GM20431 (cell line): Measurements from ENCODE around the gene ABCA3.
"Not testable (repeated sequence)": the region's sequence is repeated elsewhere in the genome, so short reads cannot be mapped to it uniquely, and the experiment has no call there.

Source experiments
- in situ Hi-C: fragments of 300-500 bp; cut with MseI, MboI; formaldehyde crosslinking; loops from one replicate; pipeline ENCODE4 v1.15.0; 2020; ENCODE audit warnings: low sequenced_read_pairs; ENCODE audit not compliant: unreplicated experiment

Gene ABCA3

DNA sequence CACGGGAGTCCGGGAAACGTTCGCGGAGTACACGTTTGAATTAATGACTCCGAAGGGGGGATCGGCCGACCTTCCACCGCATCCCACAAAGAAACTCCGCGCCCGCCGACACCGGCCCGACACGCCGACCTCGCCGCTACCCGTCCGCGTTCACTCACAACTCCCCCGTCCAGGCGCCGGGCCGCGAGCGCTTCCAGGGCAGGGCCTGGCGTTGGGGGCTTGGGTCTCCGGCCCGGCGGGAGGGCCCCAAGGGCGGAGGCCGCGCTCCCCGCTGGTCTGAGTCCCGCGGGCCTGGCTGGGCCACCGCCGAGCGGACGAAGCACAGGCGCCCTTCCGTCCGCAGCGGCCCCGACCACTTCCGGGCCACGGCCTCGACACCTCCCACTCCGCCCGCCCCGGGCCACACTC is 73.0 kb downstream of the ABCA3 start:
- in situ Hi-C loops, result not testable (repeated sequence)

DNA sequence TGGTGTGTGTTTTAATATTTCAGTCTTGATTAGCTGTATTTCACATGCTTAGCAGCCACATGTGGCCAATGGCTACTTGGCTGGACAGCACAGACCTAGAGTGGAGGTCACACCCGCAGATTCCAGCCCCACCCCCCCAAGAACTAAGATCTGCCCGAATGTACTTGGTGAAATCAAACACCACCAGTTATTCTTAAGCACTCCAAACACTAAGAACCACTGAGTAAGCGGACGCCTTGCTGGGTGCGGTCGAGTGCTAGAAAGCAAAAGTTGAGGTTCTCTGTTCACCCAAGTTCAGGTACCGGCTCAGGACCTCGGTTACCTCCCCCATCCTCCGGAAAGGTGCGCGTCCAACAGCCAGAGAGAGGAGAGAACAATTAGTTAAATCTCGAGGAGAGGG is 73.6 kb downstream of the ABCA3 start:
- in situ Hi-C loops, result not testable (repeated sequence)

DNA sequence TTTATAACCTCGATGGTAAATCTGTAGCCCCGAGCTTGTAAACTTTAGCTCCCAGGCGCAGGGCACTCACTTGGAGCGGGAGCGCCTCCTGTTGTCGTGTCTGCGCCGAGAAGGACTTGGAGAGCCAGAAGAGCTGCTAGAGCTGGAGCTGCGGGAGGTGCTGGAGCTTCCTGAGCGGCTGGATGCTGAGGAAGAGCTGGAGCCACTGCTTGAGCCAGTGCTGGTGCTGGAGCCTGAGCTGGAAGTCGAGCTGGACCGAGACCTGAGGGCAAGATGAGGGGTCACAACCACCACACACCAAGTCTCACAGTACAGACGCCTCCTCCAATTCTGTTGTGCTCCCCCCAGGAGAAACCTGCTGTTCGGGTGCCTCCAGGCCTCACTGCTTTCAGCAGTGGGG is 77.5 kb downstream of the ABCA3 start:
- in situ Hi-C loops, result not testable (repeated sequence)

GRCh38 chr16:2260250-2260649 is 80.3 kb downstream of the ABCA3 start:
- in situ Hi-C loops, result no loop called here

DNA sequence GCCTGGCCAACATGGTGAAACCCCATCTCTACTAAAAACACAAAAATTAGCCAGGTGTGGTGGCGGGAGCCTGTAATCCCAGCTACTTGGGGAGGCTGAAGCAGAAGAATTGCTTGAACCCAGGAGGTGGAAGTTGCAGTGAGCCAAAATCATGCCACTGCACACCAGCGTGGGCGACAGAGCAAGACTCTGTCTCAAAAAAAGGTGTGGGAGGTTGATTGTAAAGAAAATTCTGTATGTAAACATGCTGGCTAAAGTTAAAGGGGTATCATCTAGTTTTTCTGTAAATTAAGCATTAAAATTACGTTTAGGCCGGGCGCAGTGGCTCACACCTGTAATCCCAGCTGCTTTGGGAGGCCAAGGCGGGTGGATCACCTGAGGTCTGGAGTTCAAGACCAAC is 82.0 kb downstream of the ABCA3 start:
- in situ Hi-C loops, result not testable (repeated sequence)

DNA sequence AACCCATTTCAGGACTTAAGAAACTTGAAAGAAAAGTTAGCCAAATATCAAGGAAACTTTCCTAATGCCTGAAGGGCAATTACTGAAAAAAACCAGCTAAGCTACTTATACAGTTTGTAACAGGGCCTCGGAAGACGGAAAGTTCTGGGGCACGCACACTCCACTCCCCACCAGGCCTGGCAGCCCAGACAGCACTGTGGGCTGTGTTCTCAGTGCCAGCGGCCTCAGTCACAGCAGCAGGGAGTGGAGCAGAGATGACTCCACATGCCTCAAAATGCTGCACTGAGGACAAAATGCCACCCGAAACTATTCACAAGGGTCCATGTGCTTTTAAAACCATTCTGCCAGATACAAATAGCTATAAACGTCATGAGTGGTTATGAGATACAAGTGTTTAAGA is 82.8 kb downstream of the ABCA3 start:
- in situ Hi-C loops, result no loop called here

DNA sequence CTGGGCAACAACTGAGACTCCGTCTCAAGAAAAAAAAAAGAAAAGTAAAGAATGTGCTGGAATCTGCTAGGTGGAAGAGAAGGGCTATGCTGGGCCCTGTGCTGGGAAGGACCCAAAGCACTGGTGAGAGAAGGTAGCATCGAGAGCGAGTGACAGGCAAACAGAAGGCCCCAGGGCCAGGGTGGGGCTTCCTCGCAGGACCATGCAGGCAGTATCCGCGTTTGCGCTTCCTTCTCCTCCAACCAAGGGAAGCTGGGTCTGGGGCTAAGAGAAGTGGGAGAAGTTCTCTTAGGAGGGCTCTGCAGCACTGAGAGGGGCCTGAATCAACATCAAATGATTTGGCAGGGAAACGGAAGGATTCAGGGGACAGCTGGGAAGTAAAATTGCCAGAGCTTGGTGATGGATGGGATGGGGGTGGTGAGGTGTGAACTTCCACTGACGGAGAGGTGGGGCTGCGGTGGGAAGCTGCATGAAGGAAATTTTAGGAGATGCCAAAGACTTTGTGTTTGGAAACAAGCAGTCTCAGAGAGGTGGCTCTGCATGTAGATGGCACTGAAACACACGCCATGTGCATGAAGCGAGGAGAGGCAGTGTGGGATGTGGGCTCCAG is 83.9 kb downstream of the ABCA3 start:
- in situ Hi-C loops, result no loop called here

DNA sequence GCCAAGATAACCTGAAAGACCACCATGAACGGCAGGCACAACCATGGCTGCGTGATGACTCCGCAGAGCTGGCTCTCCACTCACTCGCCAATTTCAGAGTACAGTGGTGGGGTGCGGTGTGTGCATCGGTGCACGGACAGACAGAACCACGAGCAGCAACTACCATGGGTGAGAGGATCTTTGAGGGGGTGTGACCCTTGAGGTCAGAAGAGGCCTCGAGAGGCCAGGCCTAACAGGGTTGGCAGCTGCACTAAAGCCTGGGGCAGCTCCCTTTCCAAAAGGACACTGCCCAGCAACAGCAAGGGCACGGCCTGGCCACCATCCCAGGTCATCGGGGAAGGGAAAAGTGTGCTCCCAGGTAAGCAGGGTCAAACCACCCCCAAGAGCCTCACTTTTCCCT is 87.2 kb downstream of the ABCA3 start:
- in situ Hi-C loops, result no loop called here

DNA sequence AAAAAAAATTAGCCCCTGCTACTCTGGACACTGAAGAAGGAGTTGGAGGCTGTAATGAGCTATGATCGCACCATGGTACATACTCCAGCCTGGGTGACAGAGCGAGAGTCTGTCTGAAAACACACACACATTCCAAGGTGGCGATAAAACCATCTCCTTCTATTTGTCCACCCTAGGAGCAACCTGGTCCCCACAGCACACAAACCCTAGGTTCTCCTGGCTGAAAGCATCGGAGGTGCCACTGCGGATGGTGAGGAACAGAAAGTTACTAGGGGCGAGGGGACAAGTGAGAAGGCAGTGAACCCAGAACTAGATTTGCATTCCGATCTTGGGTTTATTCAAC is 87.8 kb downstream of the ABCA3 start:
- in situ Hi-C loops, result no loop called here

DNA sequence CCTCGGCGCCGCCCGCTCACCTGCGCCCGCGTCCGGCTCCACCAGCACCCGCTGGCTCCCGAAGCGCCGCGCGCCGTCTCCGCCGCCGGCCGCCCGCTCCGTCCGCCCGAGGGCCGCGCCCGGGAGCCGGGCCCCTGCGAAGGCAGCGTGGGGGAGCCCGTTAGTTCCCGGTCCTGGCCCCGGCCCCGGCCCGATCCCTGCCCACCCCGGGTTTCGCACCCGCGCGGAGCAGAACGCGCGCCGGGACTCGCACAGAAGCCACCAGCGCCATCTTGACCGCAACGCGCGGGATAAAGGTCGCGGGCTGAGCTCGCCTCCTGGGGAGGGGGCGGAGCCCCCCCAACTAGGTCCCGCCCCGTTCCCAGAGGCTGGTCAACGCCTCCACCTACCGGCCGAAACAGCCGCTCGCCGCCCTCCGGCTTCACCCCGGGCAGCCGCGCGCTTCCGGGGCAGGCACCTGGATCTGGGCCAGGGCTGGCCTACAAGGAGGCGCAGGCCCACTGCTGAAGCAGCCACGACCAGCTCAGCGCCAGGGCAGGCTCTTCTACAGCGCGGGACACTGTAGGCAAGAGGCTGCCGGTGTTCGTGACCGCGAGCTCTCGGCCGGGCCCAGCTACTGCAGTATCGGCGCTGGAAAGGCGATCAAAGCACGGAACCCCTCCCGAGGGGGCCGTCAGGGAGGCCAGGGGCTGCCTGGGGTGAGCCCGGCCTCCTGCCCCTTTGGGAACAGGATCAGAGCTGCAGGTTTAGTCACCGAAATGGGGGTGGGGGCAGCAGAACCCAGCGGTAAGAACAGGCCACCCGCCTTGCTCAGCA is 89.0 kb downstream of the ABCA3 start, which contains the start of gene ECI1:
ECI1 (minus strand) TSS at position 292 of the 816 bp plus-strand sequence; CDS start at position 271, 21 bp downstream.
- in situ Hi-C loops, result no loop called here

DNA sequence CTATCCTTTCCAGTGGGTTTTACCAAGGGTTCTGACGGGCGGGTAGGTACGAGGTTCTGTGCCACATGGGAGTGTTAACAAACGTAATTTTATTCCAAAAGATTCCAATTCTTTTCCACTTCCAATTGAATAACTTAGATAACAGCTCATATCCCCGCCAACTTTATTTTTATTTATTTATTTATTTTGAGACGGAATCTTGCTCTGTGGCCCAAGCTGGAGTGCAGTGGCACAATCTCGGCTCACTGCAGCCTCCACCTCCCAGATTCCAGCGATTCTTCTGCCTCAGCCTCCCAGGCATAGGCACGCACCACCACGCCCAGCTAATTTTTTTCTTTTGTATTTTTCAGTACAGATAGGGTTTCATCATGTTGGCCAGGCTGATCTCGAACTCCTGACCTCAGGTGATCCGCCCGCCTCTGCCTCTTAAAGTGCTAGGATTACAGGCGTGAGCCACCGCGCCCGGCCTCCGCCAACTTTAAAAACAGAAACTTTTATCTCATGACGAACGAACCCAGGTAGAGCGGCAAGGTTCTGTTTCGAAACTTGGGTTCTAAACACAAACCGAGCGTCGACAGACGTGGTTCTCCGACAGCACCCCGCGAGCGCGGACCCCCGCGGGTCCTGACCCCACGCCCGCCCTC is 89.8 kb downstream of the ABCA3 start:
- in situ Hi-C loops, result no loop called here

DNA sequence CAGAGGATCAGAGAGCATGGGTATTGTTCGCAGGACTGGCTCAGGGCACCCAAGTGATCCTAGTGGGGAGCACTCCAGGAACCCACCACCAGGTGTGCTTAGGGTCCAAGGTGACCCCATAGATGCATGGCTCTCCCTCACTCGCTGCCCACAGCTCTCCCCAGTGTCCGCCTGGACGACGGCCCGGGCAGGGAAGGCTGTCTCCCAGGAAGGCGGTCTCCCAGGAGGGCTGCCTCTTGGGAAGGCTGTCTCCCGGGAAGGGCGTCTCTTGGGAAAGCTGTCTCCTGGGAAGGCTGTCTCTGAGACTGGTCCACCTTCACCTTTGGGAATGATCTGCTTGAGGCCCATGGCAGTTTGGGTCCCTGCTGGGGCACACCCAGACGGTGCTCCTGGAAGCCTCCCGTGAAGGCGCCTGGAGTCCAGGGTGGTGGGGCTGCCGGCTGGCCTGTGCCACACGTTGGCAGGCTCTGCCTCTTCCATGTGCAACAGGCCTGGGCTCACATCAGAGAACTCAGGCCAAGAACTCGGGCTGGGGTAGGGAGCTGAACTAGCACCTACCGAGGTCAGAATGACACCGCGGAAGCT is 94.1 kb downstream of the ABCA3 start:
- in situ Hi-C loops, result no loop called here

GRCh38 chr16:2244926-2245795 is 95.4 kb downstream of the ABCA3 start:
- in situ Hi-C loops, result no loop called here

DNA sequence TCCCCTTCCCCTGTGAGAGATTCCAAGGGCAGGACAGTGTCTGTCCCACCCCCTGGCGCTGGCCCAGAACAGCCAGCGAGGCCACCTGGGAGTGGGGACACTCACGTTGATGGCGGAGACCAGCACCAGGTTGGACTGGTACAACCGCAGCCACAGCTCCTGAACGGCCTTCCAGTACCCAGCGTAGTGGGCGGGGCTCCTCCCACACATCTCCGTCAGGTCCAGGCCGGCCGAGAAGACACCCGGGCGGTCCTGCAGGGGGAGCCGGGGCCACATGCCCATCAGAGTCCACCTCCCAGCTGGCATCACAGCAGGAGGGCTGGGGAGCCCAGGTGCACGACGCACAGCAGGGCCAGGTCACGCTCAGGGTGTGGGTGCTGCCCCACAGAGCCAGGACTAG is 96.2 kb downstream of the ABCA3 start:
- in situ Hi-C loops, result no loop called here

- in situ Hi-C loops, result no loop called here
Measured at GRCh38 chr16:2243781-2244180, 96.7 kb downstream of the ABCA3 start.

DNA sequence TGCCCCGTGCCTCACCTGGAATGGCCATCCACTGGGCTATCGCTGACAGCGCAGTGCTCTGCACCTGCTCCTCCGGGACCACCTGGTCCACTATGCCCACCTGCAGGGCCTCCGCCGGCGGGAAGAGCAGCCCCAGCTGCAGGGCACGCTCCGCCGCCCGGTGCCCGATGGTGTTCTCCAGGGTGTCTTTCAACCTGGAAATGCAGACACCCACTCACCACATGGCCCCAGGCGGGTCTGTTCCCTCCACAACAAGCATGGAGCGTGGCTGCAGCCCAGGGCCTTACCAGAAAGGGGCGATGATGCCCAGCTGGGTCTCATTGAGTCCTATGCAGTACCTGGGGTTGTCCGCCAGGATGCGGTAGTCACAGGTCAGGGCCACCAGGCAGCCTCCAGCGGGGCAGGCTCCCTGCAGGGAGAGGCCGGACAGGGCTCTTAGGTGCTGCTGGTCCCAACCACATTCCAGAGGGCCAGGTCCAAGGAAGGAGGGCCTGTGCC is 97.4 kb downstream of the ABCA3 start:
- in situ Hi-C loops, result no loop called here

DNA sequence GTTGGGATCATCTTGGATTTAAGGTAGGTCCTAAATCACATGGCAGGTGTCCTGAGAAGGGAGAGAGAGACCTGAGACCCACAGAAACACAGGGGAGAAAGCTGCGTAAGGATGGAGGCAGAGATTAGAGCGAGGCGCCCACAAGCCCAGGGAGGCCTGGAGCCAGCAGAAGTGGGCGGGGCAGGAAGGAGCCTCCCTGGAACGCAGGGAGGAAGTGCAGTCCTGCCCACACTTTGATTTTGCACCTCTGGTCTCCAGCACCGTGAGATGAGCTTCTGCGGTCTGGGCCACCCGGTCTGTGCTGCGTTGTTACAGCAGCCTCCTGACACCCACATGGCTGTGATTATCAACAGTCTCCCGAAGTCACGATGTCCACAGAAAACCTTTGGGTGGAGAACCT is 97.9 kb downstream of the ABCA3 start:
- in situ Hi-C loops, result no loop called here

- in situ Hi-C loops, result not testable (repeated sequence)
Measured at GRCh38 chr16:2240331-2240730, 100.2 kb downstream of the ABCA3 start.

GRCh38 chr16:2238838-2239675 is 101.5 kb downstream of the ABCA3 start:
- in situ Hi-C loops, result no loop called here
